HG02973 (cell line): ENCODE results near the gene HDAC11.
A peak's percentile ranks its signal among the peaks of the same experiment; 100 is the strongest.
"Not testable (repeated sequence)": the region's sequence is repeated elsewhere in the genome, so short reads cannot be mapped to it uniquely, and the experiment has no call there.

Experiments used
- ATAC-seq: cut with Tn5 transposase; IDR thresholded peaks from one replicate; pipeline ENCODE4 v1.9.1; 2021; ENCODE audit warnings: moderate library complexity; ENCODE audit not compliant: unreplicated experiment

The HDAC11 gene

DNA sequence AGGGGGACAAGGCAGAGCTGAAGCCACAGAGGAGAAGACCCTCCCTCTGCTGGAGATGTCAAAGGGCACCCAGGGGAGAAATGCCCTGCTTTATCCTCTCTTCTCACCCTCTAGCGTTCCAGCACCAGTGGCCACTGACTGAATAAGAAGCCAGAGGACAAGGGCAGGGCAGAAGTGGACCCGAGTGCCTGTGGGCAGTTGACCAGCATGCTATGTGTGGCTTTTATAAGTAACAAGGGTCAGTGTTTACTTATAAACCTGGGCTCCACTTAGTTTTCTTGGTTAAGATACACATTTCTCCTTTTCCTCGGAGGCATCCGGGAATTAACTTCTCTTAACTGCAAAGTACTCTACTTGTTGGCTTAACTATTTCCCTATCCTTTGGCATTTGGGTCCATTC lies 13.3 kb upstream of the HDAC11 start:
- ATAC-seq, result no peak

DNA sequence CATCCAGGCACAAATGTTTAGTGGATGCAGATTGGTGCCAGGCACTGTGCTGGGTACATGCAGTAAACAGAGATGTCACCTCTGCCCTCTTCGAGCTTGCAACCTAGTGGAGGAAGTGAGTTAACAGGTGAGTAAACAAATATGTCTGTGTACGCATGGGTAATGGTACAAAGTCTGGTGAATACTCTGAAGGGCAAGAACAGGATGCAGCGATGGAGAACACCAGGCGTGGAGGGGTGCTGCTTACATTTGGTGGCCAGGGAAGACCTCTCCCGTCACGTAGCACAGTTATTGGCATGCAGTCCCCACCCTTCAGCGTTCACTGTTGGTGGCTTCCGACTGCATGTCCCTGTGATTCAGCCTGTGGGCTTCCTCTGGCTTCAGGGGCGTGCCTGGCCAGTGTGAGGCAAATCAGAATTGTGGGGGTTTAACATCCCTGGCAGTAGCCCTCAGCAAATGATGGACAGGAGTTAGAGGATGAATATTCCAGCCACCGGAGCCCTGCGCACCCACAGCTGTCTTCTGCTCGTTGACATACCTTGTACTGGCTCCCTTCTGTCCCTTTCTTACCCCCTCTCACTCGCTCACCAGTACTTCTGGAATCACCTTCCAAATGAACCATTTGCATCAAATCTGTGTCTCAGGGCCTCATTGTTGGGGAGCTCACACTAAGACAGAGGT lies 9.1 kb upstream of the HDAC11 start:
- no peak for ATAC-seq

DNA sequence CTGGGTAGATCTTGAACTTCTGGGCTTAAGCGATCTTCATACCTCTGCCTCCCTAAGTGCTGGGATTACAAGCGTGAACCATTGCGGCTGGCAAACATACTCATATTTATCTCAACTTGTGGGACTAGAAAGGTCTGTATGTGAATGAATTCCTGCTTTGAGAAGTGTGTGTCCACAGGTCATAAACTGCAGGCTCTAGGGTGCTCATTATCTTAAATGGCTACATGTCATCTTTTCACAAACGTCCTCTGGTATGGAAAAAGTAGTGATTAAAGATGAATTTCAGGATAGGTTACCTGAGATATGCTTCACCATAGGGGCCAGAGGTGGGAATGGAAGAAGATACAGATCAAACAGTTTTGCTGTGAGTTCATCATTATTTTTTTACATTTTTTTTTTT lies 7.8 kb upstream of the HDAC11 start:
- ATAC-seq, result no peak

DNA sequence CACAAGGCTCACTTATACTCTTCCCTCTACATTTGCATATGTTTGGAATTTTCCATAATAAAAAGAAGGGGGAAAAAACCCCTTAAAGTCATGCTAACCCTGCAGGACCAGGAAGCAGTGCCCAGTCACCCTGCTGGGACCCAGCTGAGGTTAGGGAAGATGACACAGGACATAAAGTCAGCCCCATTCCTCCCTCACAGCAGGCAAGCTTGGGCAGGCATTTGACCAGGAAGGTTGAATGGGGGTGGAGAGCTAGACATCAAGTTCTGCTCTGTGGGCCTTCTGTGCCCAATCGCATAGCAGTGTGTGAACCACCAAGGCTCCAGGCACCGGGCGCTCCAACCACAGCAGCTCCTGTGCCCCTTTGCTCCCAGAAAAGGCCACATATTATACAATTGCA lies 7.1 kb upstream of the HDAC11 start:
- ATAC-seq, result no peak

DNA sequence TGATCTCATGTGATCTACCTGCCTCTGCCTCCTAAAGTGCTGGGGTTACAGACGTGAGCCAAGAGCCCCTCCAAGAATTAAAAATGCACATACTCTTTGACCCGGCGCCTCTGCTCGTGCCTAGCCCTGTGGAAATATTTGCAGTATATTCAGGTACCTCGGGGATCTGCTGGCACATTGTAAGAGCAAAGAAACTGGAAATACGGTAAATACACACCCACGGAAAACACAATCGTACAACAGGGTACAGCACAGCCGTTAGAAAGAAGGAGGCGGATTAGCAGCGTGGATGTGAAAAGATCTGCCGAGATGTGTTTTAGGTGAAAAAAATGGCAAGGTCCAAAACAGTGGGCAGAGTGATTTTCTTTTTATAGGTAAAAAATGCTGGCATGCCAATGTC lies 6.1 kb upstream of the HDAC11 start:
- no peak for ATAC-seq

DNA sequence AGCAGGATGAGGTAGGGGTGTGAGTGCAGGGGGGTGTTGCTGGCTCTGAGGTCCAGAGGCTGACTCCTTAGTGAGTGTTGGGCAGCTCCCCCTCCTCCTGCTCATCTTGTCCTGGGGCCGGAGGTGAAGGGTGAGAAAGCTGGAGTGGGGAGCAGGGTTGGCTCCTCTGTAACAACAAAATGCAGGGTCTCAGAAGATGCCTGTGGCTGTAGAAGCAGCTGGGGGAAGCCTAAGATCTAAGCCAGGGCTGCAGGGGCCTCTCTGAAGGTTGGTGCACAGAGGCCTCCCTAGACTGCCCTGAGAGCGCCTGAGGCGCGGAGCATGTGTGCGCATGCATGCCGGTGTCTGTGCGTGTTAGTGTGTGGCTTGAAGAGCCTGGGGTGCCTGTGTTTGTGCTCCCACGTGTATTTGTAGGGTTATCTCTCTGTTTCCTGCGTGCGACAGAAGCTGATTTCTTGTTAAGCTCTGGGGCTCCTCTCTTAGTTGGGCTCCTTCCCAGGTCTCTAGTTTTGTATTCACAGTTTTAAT lies 5.3 kb upstream of the HDAC11 start:
- ATAC-seq, result no peak

DNA sequence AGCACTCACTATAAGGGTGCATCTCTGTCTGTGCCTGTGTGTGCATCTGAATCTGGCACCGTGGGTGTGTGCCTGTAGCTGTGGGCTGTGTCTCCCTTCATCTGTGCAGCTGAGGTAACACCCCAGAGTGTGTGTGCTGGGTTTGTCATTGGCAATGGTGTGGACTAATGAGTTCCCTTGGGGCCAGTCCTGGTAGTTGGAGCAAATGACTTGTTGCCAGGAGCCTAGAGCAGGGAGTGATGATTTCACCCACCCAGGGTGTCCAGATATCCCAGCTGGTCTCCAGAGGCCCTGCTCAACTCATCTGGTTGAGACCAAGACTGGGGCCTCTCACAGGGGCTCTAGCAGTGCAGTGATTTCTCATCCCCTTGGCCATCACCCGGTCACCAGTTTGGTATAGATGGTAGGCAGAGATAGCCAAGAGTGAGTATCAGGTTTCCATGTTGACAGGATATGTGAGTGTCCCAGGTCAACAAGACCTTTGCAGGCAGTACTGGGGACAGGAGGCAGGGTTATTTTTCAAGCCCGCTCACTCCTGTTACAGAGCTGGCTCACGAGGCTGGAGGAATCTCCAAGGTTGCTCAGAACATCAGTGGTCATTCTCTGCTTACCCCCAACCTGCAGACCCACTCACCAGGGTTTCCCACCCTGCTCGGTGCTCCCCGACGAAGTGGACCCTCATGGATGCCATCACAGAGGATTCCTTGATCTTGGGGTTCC lies 4.1 kb upstream of the HDAC11 start:
- no peak for ATAC-seq

DNA sequence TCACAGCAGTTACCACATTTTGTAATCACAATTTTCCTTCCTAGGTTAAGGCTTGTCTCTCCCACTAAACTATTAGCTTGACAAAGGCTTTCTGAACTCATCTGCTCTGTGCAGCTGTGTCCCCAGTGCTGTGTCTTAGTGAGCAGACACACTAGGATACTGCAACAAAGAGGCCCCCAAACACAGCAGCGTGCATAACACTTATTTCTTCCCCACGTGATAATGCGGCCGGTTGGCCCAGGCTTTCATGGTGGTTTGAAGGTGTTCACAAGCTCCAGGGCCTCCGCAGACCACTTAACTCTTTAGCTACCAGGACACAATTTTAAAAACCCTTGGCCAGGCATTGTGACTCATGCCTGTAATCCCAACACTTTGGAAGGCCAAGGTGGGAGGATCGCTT lies 2.2 kb upstream of the HDAC11 start:
- ATAC-seq, result no peak

DNA sequence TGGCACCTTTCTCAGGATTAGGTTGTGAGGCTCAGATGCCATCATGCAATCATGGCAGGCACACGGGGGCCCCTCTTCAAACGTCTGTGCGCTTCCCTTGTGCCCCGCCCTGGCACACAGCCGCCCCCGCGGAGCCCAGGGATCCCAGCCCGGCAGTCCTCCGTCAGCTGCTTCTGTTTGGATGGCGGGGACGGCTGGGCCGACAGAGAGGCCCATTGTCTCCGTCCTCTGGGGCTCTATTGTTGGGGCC lies 849 bp upstream of the HDAC11 start:
- ATAC-seq, result no peak

DNA sequence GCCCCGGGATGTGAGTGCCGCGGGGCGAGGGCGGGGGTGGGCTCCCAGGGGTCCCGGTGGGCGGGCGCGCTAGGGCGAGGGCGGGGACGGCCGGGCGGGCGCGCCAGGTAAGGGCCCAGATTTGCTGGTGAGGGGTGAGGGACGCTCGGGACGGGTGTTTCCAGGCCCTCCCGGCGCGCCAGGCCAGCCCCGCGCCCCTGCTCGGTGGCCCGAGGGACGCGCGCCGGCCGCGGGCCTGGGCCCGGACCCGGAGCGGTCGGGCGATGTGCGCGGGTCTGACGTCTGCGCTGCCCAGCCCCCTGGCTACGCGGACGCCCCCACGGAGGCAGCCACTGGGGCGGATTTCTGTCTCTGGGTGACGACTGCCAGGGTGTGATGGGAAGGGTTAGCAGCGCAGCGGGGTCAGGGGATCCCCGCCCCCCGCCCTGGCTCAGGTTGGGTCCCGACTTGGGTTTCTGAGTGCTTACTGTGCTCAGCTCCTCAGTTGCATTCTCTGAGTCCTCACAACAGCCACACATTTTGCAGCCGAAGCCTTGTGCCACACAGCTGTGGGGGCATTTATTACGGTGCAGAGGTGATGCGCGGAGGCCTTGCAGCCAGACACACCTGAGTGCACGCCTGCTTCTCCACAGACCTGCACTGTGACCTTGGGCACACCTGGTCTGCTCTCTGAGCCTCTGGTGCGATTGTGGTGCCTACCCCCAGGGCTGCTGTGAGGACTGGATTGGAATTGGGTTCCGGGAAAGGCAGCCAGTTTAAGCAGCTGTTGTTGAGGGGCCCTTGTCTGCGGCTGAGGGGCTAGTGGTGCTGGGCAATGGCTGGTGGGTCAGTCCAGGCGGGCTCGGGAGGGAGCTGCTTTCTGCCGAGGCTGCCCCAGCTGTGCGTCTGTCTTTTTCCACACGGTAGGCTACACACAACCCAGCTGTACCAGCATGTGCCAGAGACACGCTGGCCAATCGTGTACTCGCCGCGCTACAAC lies 523 bp downstream of the HDAC11 start:
- ATAC-seq, result peak; percentile 7

DNA sequence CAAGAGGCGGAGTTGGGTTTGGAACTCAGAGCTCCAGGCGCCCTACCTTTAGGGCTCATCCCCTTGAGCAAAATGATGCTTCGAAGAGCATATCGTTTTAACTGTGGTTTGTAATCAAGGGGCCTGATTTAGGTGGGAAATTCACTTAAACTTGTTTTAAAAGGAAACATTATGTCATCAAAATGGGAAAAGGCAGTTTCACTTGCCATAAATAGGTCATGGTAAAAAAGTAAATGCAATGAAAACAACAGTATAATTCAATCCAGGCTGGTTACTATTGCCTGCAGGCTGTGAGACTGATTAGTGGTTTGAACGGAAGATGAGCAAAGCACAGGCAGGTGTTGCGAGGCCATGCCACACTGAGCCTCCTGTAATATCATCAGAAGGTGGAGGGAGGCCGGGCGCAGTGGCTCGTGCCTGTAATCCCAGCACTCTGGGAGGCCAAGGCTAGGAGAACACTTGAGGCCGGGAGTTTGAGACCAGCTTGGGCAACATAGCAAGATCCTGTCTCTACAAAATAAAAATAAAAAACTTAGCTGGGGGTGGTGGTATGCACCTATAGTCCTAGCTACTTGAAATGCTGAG lies 2.1 kb downstream of the HDAC11 start:
- no peak for ATAC-seq

DNA sequence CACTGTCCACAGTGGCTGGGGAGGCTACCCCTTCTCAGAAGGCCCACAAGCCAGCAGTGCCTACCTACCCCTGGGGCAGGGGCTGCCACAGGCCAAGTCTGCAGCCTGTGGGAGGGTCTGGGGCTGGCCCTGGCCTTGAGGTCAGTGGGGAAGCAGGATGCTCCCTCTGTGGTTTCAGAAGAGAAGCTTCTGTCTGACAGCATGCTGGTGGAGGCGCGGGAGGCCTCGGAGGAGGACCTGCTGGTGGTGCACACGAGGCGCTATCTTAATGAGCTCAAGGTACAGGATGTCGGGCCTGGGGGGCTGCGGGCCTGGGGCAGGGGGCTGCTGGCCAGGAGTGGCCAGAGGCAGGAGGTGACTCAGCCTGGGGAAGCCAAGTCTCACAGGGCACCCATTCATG lies 3.2 kb downstream of the HDAC11 start:
- ATAC-seq, result no peak

DNA sequence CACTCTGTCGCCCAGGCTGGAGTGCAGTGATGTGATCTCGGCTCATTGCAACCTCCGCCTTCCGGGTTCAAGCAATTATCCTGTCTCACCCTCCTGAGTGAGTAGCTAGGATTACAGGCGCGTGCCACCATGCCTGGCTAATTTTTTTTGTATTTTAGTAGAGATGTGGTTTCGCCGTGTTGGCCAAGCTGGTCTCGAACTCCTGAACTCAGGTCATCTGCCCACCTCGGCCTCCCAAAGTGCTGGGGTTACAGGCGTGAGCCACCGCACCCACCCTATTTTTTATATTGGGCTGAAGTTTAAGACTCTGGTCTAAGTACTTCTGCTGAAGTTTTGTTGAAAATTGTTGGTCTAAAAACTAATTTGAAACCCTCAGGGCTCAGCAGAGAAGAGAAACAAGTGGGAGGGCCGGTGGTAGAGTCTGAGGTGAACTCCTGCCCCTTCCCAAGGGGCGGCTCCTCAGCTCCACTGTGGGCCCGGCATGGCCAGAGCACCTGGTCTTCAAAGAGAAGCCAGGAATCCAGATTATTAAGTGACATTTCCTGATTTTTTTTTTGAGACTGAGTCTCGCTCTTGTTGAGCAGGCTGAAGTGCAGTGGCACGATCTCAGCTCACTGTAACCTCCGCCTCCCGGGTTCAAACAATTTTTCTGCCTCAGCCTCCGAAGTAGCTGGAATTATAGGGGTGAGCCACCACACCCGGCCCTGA lies 4.0 kb downstream of the HDAC11 start:
- no peak for ATAC-seq

DNA sequence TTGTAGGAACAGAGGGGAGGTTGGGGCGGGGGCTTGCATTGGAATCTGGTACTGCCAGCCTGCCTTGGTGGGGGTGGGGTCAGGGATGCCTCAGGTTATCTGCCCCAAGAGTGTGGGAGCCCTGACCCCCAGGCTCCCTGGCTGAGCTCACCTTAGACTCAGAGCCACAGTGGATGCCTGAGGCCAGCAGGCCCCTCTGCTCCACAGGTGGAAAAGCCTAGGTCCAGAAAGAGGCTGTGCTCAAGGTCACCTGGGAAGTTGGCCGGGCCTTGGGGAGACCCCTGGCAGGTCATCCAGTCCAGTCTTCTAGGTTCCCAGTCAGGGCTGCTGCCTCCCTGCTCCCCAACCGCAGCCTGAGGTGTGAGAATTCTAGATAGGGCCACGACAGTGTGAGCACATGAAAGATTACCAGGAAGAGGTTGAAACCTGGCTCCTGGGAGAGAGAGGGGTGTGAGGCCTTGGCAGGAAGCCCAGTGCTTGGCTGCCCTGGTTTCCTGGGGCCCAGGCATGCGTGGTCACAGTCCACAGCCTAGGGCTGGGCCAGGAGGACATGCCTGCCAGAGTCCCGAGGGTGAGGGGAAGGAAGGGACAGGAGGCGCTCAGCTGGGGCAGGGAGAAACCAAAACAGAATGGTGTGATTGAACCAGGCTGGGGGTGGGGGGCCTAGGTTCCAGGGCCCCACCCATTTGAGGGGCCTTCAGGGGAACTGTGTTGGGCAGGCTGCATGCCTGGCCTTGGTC lies 4.9 kb downstream of the HDAC11 start:
- no peak for ATAC-seq

DNA sequence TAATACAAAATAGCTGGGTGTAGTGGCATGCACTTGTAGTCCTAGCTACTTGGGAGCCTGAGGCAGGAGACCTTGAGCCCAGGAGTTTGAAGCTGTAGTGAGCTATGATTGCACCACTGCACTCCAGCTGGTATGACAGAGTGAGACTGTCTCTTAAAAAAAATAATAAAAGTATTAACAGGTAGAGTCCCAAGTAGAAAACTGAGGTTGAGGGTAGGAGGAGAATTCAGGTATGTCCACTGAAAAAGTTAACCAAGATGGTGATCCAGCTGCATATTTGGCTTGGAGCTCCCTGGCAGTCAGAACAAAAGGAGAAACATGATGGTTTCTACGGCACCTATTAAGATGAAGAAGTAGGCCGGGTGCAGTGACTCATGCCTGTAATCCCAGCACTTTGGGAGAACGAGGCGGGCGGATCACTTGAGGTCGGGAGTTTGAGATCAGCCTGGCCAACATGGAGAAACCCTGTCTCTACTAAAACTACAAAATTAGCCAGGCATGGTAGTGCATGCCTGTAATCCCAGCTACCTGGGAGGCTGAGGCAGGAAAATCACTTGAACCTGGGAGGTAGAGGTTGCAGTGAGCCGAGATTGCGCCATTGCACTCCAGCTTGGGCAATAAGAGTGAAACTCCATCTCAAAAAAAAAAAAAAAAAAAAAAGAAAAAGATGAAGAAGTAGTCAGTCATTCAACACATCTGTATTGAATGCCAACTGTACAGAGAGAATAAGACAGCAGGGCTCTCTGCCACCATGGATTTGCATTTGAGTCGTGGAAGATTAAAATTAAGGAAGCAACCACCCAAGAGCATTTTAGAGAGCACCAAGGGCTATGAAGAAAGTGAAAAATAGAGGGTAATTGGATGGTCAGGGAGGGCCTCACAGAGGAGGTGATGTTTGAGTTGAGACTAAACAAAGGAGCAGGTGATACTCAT lies 5.8 kb downstream of the HDAC11 start:
- not testable (repeated sequence) for ATAC-seq

DNA sequence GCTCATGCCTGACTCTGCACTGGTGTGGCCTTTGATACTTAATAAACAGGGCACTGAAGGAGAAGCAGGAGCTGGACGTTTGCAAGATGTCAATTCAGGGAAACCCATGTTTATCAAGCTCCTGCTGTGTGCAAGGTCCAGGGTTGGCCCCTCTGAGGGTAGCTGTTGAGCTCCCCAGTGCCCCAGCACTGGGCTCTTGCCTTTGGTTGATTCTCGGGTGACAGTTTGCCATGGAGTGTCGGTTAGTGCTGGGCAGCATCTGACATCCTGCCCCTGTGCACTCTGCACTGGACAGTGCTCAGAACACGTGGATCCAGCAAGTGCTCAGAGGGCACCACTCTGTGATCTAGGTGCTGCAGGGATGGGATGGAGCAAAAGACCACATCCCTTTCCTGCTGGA lies 7.3 kb downstream of the HDAC11 start:
- ATAC-seq, result no peak

DNA sequence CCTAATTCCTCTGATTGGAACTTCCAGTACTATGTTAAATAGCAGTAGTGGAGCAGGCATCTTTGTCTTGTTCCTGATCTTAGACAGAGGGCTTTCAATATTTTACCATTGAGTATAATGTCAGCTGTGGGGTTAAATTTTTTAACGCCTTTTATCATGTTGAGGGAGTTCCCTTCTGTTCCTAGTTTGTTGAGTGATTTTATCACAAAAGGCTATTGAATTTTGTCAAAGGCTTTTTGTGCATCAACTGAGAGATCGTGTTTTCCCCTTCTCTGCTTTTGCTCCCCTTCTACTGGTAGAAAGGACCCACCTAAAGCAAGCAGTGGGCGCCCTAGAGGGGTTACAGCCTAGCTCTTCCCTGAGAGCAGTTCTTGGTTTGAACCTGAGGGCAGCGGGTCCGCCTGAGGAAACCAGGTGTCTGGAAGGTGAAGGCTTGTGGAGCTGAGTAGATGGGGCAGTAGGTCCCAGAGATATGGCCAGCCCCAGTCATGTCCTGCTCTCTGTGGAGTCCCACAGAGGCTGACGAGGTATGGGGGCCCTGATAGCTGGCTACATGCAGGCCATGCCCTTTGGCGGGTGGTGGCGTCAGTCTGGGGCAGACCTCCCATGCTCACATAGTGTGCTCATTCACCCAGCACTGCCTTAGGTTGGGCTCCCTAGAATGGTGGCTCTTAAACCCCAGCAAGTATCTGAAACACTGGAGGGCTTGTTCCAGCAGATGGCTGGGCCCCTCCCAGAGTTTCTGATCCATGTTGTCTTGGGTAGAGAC lies 11.3 kb downstream of the HDAC11 start:
- no peak for ATAC-seq

DNA sequence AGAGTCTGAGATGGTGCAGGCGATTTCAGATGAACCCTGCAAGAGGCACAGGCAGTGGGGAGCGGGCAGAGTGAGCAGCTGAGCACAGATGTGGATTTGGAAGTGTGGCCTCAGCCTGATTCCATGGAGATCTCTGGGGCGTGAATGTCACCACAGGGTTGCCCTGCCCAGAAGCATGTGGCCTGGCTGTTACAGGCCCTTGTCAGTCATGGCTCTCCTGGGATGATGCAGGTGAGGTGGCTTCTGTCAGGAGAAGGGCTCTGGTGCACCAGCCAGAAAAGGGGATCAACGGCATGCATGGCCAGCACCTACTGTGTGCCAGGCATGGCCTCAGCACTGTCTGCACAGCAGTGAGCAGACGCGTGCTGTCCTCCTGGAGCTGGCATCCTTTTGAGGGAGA lies 11.9 kb downstream of the HDAC11 start:
- ATAC-seq, result no peak
